Stimulated activated CD4-positive, alpha-beta T cell treated with anti-CD3 and anti-CD28 coated beads, Interleukin-12 subunit alpha, Interleukin-12 subunit beta, amount 100 ng/mL, for 4 hours (primary cell): ENCODE results near the gene SWI5.
"Not testable (repeated sequence)": the region's sequence is repeated elsewhere in the genome, so short reads cannot be mapped to it uniquely, and the experiment has no call there.

Source experiments
- DNase-seq: peaks from one replicate; pipeline ENCODE4 v3.0.0-alpha.2; 2020

SWI5 gene

DNA sequence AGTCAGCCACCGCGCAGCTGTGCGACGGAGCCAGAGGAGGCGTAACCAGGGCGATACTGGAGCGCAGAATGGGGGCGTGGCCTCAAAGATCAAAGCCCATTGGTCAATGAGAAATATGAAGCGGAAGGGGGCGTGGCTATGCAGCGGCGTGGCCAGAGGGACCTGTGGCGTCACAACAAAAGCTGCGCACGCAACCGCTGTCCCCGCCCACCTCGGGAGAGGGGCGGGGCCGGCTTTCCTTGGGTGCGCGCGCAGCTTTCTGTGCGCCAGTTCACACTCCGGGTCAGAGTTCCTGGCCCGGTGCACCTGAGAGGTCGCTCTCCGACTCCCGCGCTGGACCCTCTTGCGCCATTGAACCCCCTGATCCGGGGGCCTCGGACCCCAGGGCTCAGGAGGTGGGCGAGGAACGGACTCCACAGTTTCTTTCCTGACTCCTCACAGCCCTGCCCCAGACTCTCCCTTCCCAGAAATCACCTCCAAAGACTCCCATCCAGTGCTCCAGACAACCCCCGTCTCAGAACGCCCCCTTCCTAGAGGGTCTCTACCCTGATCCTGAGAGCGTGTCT lies at the start of gene SWI5:
Gene SWI5, plus strand, starts transcription at position 269 of the 566 bp plus-strand sequence.
- peak; percentile 100 for DNase-seq

- DNase-seq, result no peak
These were observed 49.7 kb upstream of the SWI5 start for GRCh38 chr9:128226412-128226801.

DNA sequence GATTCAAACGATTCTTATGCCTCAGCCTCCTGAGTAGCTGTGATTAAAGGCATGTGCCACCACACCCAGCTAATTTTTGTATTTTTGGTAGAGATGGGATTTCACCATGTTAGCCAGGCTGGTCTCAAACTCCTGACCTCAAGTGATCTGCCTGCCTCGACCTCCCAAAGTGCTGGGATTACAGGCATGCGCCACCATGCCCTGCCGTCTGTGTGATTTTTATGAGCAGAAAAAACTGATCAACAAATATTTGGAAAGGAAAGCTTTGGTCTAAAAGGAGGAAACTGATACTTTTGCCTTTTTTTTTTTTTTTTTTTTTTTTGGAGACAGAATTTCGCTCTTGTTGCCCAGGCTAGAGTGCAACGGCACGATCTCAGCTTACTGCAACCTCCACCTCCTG lies 45.2 kb upstream of the SWI5 start:
- not testable (repeated sequence) for DNase-seq

DNA sequence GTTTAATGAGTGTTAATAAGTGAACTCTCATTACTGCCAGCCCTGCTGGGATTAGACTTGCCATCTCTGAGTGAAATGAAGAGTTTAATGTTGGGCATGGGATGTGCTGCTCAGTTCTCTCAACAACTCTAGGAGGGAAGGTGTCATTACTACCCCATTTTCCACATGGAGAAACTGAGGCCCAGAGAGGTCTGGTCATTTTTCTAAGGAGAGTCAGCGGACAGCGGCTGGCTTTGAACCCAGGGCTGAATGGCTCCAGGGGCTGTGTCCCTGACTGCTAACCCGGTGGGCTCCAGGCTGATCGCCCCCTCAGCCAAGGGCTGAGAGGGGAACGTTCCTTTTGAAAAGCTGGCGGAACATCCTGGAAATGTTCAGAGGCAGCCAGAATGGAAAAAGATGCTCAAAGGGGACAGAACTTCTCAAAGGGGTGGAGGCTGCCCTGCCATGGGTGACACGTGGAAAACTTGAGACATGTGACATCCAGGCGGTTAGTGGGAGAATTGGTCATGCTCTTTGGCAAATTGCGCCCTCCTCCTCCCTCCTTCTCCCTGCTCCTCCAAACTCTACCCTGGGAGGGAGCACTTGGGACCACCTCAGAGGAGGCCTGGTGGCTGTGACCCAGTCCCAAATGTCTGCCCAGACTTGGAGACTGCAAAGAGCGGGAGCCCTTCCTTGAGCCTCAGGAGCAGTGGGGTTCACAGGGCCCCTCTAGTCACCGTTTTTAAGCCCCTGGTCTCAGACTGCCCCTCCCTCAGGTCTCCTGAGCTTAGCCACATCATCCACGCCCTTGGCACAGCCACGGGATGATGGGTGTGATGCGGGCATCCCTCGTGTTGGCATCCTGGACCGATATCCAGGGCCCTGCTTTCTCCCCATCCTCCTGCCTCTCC lies 44.2 kb upstream of the SWI5 start:
- DNase-seq, result no peak

DNA sequence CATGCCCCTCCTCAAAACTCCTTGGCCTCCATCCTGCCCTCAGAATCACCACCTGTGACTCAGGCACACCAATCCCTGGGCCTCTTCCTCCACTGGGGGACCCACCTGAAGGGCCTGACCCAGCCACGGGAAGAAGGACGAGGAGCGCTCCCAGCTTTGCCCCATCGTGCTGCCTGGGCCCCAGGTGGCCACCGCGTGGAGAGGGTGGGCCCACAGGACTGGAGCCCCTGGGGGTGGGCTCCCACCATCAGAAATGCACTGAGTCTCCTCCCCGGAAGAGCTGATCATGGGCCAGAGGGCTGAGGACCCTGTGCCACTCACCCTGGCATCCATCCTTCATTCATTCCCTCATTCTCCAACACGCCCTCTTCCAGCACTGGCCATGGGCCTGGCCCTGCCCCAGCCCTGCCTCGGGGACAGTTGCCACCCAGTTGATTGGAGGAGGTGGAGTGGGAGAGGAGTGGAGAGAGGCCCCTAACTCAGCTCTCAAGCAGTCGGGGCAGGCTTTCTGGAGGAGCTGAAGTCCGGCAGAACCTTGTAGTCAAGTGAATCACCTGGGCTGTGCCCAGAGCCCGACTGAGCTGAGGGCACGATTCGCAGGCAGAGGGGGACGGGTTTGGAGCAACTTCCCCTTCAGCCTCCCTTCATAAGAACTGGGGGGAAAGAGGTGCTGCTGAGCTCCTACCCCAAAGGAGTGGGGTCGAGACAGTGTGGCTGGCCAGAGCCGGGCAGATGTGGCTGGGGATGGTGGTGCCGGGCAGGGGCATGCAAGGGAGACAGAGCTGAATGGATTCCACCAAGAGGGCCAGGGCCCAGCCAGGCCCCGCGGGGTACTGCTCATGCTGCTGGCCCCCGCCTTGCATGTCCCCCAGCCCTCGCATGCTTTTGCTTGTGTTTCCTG lies 43.3 kb upstream of the SWI5 start:
- DNase-seq, result no peak

GRCh38 chr9:128233817-128234406 lies 42.2 kb upstream of the SWI5 start:
- DNase-seq, result no peak

- no peak for DNase-seq
These were observed 34.0 kb upstream of the SWI5 start for GRCh38 chr9:128242124-128242523.

- DNase-seq, result no peak
These were observed 33.3 kb upstream of the SWI5 start for GRCh38 chr9:128242828-128243214.

DNA sequence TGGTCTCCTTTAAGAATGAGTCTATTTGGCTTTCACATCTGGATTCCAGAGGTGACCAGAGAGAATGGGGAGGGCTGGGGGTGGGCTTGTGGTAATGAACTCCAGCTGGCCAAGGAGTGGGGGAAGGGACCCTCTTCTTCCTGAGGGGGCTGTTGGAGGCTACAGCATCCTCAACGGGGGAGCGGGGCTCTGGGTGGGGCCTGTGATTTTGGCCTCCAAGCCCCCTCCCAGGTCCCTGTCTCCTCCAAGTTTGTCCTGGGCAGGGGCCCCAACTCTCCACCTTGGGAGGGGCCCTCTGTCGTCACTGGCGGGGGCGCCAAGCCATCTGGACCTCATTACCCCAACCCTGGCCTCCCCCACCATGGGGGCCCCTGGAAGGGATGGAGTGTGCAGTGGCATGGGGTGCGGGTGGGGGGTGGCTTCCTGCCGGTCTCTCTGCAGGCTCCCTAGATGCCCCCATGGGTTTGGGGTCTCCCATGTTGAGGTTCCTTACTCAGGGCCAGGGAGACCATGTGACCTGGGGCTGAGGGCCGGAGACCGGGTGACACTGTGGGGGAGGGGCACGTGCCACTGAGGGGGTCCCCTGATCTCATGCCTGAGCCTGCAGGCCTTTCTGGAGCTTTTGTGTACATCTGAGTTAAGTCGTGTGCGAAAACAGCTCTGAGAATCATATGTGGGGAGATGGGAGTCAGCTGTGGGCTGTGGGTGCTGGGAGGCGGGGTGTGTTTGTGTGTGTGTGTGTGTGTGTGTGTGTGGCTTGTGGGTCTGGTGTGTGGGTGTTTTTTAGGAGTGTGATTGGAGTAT lies 32.7 kb upstream of the SWI5 start:
- no peak for DNase-seq

DNA sequence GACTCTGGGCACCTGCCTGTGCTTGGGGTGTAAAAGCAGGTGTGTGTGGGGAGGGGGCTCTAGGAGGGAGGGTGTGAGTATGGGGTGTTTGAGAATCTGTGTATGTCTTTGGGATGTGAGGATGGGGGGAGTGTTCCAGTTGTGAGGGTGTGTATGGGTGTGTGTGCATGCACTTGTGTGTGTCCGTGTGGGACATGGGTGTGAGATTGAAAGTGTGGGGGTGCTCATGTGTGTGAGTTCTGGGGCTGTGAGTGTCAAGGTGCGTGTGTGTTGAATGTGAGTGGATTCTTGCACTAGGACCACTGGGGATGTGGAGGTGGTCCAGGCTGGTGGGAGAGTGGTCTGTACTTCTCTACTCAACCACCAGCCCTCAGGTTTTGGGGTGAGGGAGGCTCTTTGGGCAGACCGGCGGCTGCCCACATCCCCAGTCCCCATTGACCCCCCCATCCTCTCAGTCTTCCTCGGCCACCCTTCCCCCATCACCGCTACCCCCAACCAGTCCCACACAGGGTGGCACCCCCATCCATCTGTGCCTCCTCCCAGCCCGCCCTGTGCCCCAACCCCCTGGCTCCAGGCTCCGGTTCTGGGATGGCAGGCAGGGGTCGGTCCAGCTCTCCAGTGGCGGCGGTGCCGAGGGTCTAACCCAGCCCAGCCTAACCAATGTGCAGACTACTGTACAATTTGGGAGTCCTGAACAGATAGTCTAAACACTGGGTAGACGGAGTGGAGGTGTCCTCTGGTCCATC lies 31.8 kb upstream of the SWI5 start:
- no peak for DNase-seq

DNA sequence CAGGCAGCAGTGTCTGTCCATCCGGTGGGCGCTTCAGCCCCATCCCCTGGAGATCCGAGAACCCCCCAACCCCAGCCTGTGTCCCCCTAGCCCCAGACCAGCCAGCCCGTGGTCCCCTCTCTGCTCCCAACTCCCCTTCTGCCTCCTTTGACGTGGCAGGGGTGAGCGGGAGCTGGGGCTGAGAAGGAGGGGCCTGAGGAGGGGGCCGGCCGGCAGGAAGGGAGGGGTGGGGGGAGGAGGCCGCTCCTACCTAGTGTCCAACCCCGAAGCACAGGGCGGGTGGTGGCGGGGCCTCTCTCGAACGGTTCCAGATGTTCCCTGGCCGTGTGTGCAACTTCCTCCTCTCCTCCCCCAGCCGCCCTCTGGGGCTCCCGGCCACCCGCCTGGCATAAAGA lies 31.2 kb upstream of the SWI5 start:
- no peak for DNase-seq

GRCh38 chr9:128245421-128246151 lies 30.5 kb upstream of the SWI5 start:
- DNase-seq, result no peak

- no peak for DNase-seq
These were observed 29.6 kb upstream of the SWI5 start for GRCh38 chr9:128246471-128246870.

DNA sequence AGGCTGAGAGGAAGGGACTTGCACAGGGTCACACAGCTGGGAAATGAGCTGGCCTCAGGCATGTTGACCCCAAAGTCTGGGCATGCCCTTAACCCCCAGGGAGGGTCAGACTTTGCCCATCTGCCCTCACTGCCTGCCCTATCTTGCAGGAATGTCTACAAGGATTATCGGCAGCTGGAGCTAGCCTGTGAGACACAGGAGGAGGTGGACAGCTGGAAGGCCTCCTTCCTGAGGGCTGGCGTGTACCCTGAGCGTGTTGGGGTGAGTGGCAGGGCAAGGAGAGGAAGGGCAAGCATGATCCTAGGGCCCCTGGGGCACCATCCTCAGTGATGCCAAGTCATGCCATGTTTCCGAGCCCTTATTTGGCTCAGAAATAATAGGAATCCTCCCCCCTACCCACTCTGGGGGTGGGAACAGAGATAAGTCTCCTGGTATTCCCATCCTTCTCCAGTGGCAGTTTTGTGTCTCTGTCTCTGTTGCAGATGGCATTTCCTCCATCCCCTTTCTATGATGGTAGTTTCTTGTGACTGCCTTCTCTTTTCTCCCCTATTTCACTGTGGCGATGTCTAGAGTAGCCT lies 28.8 kb upstream of the SWI5 start:
- no peak for DNase-seq

- DNase-seq, result no peak
These were observed 26.5 kb upstream of the SWI5 start for GRCh38 chr9:128249558-128249907.

GRCh38 chr9:128249908-128250838 lies 25.9 kb upstream of the SWI5 start:
- peak; percentile 100 for DNase-seq

- DNase-seq, result no peak
These were observed 25.0 kb upstream of the SWI5 start for GRCh38 chr9:128250839-128251731.

DNA sequence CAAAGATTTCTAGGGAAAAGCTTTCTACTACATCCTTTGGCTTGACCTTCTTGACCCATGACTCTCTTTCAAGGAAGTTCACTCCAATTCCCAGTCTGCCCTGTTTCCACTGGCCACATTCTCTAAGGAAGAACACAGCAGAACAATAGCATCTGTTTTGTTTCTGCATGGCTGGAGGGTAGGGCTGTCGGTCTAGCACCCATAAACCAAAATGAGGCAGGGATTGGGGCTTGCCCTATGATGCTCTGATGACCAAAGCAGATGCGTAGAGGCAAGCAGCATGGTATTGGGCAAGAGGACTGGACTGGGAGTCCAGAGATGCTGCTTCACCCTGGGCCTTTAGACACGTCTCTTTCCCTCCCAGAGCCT lies 24.4 kb upstream of the SWI5 start:
- DNase-seq, result no peak
